ENCODE results near the gene RPL37A.
A peak's percentile ranks its signal among the peaks of the same experiment; 100 is the strongest.
"Not testable (repeated sequence)": the region's sequence is repeated elsewhere in the genome, so short reads cannot be mapped to it uniquely, and the experiment has no call there.

RPL37A gene

DNA sequence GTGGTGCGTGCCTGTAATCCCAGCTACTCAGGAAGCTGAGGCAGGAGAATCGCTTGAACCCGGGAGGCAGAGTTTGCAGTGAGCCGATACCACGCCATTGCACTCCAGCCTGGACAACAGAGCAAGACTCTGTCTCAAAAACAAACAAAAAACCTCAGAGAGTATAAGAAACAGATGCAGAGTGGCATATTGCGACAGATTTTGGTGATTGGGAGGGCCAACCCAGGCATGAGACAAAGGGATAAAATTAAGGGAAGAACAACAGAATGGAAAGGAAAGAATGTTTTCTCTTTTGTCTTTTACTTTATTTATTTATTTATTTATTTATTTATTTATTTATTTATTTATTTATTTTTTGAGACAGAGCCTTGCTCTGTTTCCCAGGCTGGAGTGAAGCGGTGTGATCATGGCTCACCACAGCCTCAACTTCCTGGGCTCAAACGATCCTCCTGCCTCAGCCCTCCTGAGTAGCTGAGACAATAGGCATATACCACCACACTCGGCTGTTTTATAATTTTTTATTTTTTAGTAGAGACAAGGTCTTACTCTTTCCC lies 20.0 kb downstream of the RPL37A start:
- DNase-seq = not testable (repeated sequence)

GRCh38 chr2:216519154-216519762 lies 20.6 kb downstream of the RPL37A start:
- peak; percentile 51 for DNase-seq

- no peak for DNase-seq
Measured at GRCh38 chr2:216520112-216520511, 21.5 kb downstream of the RPL37A start.

- DNase-seq = no peak
Measured at GRCh38 chr2:216522892-216523502, 24.4 kb downstream of the RPL37A start.

DNA sequence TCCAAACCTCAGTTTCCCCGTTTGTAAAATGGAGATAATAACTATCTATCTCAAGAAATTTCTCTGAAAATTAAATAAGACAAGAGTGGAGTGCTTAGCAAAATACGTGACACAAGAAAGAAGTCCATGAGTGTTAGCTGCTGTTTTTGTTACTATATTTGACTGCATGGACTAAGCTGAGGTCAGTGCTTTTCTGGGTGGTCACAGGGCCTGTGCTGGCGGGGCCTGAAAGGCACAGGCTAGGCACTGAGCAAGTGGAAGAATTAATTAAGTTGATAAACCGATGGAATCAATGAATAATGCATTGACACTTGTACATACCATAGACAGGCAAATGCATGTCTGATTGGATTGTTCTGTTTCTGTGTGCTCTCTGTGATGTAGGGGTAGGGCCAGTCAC lies 27.3 kb downstream of the RPL37A start:
- DNase-seq = no peak

DNA sequence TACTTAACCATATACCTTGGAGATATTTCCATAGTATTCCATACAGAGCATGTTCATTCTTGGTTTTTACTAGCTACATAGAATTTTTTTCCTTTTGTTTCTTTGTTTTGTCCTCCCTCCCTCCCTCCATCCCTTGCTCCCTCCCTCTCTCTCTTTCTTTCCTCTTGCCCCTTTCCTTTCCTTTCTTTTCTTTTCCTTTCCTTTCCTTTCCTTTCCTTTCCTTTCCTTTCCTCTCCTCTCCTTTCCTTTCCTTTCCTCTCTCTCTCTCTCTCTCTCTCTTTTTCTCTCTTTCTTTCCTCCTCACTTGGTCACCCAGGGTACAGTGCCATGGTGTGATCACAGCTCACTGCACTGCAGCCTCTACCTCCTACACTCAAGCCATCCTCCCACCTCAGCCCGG lies 28.3 kb downstream of the RPL37A start:
- DNase-seq = no peak

GRCh38 chr2:216527600-216527999 lies 29.0 kb downstream of the RPL37A start:
- DNase-seq = no peak

DNA sequence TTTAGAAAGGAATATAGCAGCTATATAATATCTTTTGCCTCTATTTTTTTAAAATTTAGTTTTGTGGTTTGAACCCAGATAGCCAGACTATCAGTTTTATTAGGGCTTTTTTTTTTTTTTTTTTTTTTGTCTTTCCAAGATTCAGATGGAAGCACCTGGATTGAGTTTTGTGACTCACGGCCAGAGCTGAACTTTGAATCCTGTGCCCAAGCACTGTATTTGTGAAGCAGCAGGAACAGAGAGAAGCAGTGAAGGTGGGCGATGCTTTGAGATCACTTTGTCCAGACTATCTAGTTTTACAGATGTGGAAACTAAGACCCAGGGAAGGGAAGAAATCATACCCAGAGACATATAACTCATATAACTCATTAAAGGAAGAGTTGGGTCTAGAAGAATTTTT lies 33.9 kb downstream of the RPL37A start:
- DNase-seq = no peak

DNA sequence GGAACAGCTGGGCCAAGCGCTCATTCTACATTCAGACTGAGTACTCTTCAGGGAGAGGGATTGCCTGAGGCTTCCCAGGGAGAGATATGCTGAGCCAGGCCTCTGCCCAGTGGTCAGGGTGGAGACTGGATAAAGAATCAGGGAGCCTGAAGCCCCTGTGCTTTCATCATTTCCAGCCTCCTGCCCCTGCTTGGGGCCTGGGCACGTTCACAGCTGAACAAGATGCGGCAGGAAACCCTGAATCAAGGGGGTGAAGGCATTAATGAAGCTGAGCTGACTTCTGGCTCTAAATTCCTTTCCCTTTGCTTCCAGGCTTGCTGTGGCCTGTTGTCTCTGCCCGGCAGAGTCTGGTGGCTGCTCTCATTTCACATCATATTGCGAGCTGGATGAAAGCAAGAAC lies 35.0 kb downstream of the RPL37A start:
- no peak for DNase-seq

DNA sequence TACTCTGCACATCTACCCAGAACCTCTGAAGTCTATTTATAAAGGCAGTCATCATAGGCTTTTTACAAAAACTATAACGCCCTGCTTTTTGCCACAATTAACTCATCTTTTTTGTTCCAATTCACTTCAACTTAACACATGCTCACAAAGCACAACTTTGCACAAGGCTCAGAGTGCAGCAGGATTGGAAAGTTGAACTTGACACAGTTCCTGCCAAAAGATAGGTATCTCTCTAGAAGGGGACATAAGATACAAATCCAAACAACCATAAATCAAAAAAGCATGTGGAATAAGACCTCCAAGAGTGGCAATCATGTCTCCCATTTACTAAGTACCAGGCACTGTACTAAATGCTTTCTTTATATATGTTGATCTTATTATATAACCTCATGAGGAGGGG lies 36.2 kb downstream of the RPL37A start:
- DNase-seq = no peak

GRCh38 chr2:216535454-216535995 lies 36.9 kb downstream of the RPL37A start:
- no peak for DNase-seq

DNA sequence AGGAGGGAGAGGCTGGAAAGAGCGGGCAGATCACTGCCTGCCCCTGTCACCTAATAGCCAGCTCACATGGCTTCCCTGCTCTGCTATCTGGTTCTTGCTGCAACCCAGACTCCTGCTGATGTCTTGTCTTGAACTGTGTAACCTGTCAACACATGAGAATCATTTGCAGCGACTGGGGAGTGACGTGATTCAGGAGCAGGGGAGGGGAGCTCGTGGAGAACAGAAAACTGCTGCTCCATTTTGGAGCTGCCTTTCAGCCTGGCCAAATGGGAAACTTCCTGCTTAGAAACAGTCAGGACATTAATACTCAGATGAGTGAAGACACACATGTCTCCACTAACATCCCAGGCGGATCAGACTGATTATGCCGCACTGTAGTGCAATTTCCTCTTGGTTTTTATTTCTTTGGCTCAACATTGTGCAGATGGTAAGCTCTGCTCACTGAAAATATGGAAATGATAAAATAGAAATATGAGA lies 38.1 kb downstream of the RPL37A start:
- DNase-seq = no peak

- DNase-seq = no peak
Measured at GRCh38 chr2:216537366-216537765, 38.7 kb downstream of the RPL37A start.

GRCh38 chr2:216538538-216538937 lies 39.9 kb downstream of the RPL37A start:
- no peak for DNase-seq

DNA sequence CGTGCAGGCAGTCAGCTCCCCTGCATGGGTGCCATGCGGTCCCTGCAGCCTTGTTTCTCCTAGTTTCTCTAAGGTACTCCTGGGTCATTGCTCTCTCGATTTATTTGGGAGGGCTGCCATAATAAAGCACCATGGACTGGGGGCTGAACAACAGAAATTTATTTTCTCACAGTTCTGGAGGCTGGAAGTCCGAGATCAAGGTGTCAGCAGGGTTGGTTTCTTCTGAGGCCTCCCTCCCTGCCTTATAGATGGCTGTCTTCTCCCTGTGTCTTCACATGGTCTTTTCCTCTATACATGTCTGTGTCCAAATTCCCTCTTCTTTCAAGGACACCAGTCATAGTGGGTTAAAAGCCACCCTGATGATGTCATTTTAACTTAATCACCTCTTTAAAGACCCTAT lies 40.5 kb downstream of the RPL37A start:
- DNase-seq = no peak

GRCh38 chr2:216539791-216540241 lies 41.2 kb downstream of the RPL37A start:
- peak; percentile 87 for DNase-seq

DNA sequence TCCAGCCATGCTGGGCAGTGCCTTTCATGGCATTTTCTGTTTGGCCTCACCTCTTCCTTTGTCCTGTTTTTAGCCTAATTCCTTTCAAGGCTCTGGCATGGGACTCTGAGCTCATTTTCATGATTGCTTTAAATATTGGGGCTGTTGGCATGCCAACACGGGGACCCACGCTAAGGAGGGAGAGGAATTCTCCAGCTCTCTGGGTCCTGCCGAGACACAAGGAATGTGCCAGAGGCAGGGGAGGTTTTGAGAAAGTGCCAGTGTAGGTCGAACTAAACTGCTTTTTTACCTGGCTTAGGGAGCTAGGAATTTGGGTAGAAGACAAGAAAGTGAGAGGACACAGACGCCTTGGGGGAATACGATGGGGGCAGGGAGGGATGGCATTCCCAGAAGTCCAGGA lies 42.3 kb downstream of the RPL37A start:
- DNase-seq = no peak

GRCh38 chr2:216541505-216541904 lies 42.9 kb downstream of the RPL37A start:
- DNase-seq = no peak

DNA sequence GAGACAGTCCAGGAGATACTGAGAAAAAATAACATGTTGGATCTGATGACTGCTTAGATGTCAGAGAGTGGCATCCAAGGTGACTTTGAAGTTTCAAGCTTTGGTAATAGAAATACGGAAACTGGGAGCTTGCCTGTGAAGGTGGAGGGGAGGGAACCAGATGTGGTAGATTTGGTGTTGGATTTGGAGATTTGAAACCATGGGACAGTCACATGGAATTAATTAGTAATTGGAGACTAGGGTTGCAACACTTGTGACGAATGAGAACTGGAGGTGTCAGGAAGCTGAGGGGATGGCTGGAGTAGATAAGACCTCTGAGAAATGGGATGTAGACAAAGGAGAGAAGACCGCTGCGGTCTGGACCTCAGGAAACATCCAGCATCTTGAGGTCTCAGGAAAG lies 46.7 kb downstream of the RPL37A start:
- no peak for DNase-seq

GRCh38 chr2:216546241-216546640 lies 47.6 kb downstream of the RPL37A start:
- DNase-seq = no peak

DNA sequence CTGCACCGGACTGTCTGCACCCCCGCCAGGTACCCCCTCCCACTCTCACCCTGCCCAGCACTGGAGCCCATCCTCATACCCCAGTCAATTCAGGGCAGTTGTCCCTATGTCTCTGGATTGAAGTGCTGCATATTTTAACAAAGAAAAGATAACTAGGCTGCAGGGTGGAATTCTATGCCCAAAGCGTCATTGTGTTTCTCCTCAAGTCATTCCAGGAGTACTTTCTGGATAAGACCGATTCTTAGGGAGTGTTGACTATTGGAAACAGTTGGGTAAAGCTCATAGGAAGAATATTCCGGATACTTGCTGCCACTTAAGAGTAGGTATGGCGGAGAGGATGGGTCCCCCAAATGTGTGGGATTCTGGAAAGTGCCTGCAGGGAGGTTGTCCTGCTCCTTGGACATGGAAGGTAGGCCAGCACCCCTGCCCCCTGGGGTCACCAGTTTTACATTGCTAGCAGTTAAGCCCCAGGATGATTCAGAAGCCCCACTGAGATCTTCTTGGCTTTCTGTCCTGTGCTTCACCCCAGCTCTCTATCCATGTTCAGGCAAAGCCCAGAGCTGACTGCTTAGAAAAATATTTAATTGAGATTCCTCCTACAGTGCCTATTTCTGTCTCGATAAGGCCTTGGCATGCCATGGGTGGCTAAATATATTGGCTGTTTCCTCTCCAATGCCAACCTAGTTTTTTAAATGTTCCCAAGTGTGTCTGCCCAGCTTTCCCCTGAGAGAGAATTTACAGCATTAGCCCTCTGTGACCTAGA lies 48.2 kb downstream of the RPL37A start:
- no peak for DNase-seq

DNA sequence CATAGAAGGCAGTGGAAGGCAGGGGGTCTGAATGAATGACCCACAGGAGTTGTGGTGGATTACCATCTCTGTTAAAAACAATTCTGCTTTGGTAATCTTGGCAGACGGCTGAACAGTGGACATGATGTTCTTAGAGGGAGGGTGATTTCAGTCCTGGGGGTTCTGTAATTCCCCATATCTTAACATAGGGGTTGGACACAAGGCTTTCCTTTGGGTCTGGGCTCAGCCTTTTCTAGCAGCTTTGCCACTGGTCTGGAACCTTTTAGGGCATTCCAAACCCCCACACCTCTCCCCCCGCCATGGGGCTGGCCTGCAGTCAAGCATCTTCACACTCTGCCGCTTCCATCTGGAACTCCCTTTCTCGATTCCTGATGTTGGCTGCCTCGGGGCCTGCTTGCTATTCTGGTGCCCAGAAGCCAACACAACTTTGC lies 50.3 kb downstream of the RPL37A start:
- no peak for DNase-seq

DNA sequence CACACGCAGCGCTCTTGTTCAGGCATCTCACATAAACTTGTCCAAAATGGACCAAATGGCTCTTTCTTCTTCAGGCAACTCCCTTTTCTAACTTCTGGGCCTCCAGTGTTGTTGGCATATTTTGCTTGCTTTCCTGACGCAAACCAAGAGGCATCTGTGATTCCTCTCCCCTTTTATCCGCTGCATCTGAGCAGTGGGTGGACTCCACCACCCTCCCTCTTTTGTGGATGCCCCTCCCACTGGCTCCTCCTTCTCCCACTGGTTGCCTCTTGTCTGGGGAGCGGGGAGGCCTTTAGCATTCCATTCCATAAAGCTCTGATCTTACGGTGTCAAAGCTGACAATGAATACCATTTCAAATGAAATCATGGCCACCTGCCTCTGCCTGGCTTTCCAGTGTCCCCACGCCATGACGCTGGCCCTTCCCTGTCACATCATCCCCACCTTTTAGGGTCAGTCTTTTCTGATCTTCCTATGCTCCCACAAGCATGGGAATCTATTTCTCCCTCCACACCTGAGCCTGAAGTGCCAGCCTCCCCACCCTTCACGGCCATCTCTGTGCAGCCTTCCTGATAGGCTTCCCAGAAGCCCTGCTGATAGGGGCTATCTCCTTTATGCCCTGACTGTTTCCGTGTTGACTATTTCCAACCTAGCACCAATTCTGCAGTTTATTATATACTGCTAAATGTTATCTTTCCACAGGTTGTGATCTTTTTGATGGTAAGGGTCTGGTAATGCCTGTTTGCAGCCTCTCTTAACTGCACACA lies 51.5 kb downstream of the RPL37A start:
- no peak for DNase-seq
